Measurements from ENCODE around the gene CAMKMT.

CAMKMT gene

DNA sequence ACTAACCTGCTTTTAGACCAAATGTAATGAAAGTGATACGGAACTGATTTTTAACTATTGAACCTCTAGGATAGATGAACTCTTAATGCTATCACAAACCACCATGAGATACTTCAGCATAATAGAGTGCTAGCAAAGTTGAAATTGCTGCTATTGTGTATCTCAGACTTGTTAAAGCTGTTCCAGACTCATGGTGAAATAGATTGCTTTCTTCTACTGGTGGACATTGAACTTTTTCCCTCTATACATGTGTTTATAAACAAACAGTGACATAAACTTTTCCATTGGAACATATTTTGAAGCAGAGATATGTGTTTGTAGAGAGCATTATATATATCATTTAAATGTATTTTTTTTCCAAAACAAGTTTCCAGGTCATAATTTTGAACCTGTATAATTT lies 157.3 kb downstream of the CAMKMT start:
- no peak for DNase-seq

DNA sequence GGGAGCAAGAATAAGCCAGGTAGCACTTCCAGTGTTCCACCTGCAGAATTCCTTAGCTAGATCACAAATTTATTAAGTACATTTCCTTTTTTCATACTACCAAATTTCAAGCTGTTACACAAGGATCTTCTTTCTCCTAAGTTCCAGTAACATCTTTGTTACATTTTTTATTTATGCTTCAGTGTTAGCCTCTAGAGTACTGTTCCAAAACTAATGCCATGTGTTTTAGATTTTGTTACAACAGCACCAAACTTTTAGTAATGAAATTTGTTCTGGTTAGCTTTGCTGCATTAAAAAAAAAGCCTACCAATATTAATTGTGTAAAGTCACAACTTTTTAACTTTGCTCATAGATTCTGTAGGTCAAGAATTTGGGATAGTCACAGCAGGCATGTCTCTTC lies 161.1 kb downstream of the CAMKMT start:
- DNase-seq: no peak

DNA sequence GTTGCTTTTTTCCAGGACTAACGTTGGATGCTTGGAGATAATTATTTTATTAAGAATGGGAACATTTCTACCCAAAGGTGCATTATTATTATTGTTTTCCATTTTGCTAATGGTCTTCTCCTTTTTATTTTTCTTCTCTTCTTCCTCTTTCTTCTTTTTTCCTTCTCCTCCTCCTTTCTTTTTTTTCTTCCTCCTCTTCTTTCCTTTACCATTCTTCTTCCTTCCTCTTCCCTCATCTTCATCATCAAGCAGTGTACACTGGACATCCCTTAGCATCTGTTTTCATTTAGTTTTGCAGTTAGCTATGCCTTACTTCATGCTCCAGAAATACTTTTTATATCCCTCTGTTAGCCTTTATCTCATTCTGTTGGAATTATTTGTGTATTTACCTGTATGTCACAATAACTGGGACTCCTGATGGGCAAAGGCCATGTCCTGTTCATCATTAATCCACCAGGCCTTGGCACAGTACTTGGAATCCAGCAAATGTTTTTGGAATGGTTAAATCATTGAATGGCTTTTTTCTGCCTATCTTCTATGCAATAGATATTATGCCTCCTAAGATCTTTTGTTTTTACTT lies 162.7 kb downstream of the CAMKMT start:
- DNase-seq: no peak

GRCh38 chr2:44526352-44526751 lies 164.6 kb downstream of the CAMKMT start:
- DNase-seq: no peak

DNA sequence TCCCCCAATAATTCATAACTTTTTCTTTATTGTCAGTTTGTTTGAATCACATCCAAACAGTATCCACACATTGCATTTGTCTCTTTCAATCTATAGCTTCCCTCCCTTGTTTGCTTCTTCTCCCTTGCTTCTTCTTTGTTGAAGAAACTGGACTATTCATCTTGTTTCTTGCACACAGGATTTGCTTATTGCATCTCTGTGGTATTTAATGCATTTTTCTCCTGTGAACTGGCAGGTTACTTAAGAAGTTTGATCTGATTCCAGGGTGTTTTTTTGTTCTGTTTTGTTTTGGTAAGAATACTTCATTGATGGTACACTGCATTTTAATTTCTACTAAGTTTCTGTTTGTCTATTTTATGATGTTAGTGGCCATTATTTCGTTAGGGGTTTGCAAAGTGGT lies 166.8 kb downstream of the CAMKMT start:
- no peak for DNase-seq

DNA sequence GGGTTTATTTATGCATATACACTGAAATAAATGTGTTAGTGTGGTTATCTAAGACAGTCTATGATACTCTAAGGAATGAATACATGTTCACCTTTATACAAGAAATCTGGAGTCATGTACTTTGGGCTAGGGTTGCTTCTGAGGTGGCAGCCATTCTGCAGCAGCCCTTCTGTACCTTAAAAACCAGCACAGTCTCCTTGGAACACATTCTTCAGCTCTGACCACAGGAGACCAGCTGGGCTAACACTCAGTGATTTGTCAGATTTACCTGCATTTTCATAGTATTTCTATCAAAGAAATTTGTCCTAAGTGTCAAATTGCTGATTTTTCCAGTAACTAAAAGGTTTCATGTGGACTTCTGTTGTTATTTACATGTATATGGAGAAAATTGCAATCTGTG lies 167.7 kb downstream of the CAMKMT start:
- no peak for DNase-seq

DNA sequence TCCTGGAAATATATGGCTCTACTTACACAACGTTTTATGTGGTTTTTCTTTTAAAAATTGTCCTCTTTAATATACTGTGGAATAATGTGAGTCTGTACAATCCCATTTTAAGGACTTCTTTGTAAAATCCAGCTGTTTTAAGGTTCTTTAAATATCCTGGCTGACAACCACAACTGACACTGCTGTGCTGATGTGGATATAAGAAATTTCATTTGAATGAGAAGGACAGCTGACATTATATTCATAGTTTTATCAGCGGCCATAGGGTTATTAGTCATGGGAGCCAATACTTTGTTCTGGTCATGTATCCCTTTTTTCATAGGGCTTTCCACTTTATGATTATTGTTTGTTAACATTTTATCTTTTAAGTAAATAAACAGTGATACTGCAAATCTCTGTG lies 169.5 kb downstream of the CAMKMT start:
- DNase-seq: no peak

DNA sequence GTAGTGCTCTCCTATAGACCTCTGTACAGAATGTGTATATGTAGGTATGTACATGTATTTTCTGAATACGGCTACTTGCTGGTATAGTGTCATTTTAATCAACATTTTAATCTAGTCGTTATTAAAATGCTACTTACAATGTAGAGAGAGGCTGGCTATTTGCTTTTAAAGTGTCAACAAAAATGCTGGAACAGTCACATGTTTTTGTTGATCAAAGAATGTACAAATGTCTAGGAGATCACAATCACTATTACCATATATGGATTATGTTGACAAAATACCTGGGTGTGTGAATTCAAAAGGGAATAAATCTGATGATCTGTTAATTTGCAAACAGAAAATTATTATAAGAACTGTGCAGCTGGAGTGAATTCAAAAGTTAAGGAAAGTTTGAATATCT lies 170.3 kb downstream of the CAMKMT start:
- DNase-seq: no peak

- no peak for DNase-seq
Measured at GRCh38 chr2:44533508-44533907, 171.8 kb downstream of the CAMKMT start.

- DNase-seq: no peak
Measured at GRCh38 chr2:44535376-44535775, 173.6 kb downstream of the CAMKMT start.

DNA sequence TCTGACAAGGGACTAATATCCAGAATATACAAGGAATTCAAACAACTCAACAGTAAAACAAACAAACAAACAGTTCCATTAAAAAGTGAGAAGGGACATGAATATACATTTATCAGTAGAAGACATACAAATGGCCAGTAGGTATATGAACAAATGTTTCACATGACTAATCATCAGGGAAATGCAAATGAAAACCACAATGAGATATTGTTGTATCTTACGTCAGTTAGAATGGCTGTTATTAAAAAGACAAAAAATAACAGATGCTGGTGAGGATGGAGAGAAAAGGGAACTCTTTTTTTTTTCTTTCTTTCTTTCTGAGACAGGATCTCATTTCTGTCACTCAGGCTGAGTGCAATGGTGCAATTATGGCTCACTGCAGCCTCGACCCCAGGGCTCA lies 175.5 kb downstream of the CAMKMT start:
- DNase-seq: no peak

- no peak for DNase-seq
Measured at GRCh38 chr2:44542520-44542919, 180.8 kb downstream of the CAMKMT start.

- no peak for DNase-seq
Measured at GRCh38 chr2:44543773-44544725, 182.3 kb downstream of the CAMKMT start.

DNA sequence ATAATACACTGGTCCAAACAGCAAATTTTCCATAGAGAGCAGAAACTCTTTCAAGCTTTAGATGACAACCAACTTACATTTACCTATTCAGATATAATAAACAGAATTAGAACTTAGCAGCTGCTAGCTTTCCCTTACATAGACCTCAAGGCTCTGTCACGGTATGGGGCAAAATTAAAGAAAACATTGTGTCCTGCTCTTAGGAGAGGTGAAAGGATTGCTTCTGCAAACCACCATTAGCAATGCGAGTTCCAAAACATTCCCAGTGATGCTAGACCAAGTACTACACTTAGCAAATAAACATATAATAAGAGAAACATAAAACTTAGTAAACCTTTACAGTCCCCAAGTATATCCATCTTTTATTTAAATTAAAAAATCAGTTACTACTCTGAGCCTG lies 183.3 kb downstream of the CAMKMT start:
- DNase-seq: no peak

- DNase-seq: no peak
Measured at GRCh38 chr2:44546459-44547127, 184.8 kb downstream of the CAMKMT start.

DNA sequence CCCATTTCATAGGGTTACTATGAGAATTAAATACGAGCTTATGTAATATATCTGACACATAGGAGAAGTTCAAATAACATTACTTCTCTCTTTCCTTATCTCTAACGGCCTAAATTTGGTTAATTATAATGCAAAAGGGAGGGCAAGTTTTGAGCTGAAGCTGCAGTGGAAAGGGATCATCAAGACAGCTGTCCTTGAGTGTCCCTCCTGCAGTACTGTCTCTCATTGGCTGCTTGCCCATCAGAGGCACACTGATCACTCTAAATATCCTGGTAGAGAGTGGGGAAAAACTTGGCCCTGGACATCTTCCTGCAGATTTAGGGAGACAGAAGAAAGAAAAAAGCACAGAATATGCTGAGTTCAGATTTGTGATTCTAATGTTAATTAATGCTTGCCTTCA lies 186.0 kb downstream of the CAMKMT start:
- DNase-seq: no peak

GRCh38 chr2:44548221-44549098 lies 186.7 kb downstream of the CAMKMT start:
- no peak for DNase-seq

- DNase-seq: no peak
Measured at GRCh38 chr2:44549099-44549471, 187.3 kb downstream of the CAMKMT start.

GRCh38 chr2:44549856-44550255 lies 188.1 kb downstream of the CAMKMT start:
- no peak for DNase-seq

DNA sequence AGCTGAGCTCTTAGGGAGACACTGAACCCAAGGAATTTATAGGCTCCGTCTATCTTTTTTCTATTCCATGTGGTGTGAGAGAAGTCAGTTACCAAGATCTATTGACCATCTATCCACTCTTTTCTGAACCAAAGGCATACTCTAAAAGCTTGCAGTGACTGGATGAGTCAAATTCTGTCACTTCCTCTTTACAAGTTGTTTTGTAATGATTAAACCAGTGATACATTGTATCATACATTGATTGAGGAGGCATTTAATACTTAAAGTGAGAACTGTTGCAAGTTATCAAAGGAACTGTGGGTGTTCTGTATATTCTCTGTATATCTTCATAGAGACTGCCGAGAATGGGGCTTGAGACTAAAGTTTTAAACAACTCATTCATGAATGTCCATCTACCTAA lies 188.8 kb downstream of the CAMKMT start:
- no peak for DNase-seq

- no peak for DNase-seq
Measured at GRCh38 chr2:44551497-44551896, 189.8 kb downstream of the CAMKMT start.

DNA sequence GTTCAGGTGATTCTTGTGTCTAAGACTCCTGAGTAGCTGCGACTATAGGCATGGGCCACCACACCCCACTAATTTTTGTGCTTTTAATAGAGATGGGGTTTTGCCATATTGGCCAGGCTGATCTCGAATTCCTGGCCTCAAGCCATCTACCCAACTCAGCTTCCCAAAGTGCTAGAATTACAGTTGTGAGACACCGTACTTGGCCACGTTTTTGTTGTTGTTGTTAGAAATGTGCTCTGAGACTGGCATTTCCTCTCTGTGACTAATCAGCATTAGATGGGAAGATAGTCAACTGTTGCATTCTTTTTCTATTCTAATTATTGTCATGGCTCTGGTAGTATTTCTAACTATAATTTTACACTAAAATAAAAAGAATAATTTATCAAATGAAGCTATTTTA lies 191.7 kb downstream of the CAMKMT start:
- no peak for DNase-seq

- no peak for DNase-seq
Measured at GRCh38 chr2:44555700-44556099, 194.0 kb downstream of the CAMKMT start.
